Uterus (tissue), 4 donors: ENCODE data around the gene GLRA3. TPM values are rescaled to one million over a fixed set of nuclear protein-coding genes. Genes with fewer than 3 reads are reported as not detected.
A peak's percentile ranks its signal among the peaks of the same experiment; 100 is the strongest.

ENCODE experiments used
- DNase-seq, 2 donors: peaks; one replicate each; pipeline ENCODE4 v3.0.0-alpha.2; 2019 to 2020
- H3K27ac ChIP-seq, 2 donors: fragments of 200-600 bp; sonication (generic); 1 replicate in 1 of 2; 2 replicates in 1 of 2; pipeline ENCODE4 v1.5.1; 2016 to 2018
- H3K27me3 ChIP-seq, 2 donors: fragments of 200-600 bp; sonication (generic); one replicate each; pipeline ENCODE4 v1.5.1; 2018 to 2019; ENCODE audit warnings: control low read depth in 1 of 2
- H3K36me3 ChIP-seq, 2 donors: fragments of 200-600 bp; sonication (generic); one replicate each; pipeline ENCODE4 v1.5.1; 2019; ENCODE audit warnings: control low read depth in 1 of 2
- H3K4me1 ChIP-seq, 2 donors: fragments of 200-600 bp; sonication (generic); one replicate each; pipeline ENCODE4 v1.5.1; 2018 to 2019; ENCODE audit warnings: control low read depth in 1 of 2
- H3K4me3 ChIP-seq, 2 donors: fragments of 200-600 bp; sonication (generic); 1 replicate in 1 of 2; 2 replicates in 1 of 2; pipeline ENCODE4 v1.5.1; 2018 to 2019; ENCODE audit warnings: mild to moderate bottlenecking in 1 of 2
- H3K9me3 ChIP-seq, 2 donors: fragments of 200-600 bp; sonication (generic); one replicate each; pipeline ENCODE4 v1.5.1; 2019; ENCODE audit warnings: control low read depth in 1 of 2
- POLR2A ChIP-seq, 2 donors: fragments of 450-650 bp; IDR thresholded peaks; one replicate each; pipeline ENCODE4 v1.6.1; 2016; ENCODE audit warnings: antibody characterized with exemption in 2 of 2, mild to moderate bottlenecking in 1 of 2, moderate library complexity in 1 of 2
- intact Hi-C: fragments of 100-400 bp; cut with DNase I; formaldehyde crosslinking; loops from one replicate; pipeline ENCODE4 v1.15.1; 2023; ENCODE audit warnings: low total_unique reads
- total RNA-seq, 4 donors: library from RNA; depleted of rRNA in 3 of 4; stranded (reverse); fragments of >200 nt in 3 of 4; gene quantifications; one replicate each; pipeline versions ENCODE4 v1.1.0 to v1.2.4, GENCODE V29; 2014 to 2023
- TF ChIP-seq, protein P1 (sequence below), 4 experiments: fragments of 200-600 bp in 2 of 4; fragments of 450-650 bp in 2 of 4; sonication (generic) in 2 of 4; IDR thresholded peaks; one replicate each; pipeline ENCODE4 v1.5.1; 2016 to 2019; ENCODE audit warnings: antibody characterized with exemption in 4 of 4, mild to moderate bottlenecking in 2 of 4, moderate library complexity in 1 of 4
- donor health status: DM: yes; HTN: yes; CAD: no.

Gene GLRA3
- total RNA-seq, 4 donors from 2014 or later: 0.09 to 0.41 TPM; not detected in 2

DNA sequence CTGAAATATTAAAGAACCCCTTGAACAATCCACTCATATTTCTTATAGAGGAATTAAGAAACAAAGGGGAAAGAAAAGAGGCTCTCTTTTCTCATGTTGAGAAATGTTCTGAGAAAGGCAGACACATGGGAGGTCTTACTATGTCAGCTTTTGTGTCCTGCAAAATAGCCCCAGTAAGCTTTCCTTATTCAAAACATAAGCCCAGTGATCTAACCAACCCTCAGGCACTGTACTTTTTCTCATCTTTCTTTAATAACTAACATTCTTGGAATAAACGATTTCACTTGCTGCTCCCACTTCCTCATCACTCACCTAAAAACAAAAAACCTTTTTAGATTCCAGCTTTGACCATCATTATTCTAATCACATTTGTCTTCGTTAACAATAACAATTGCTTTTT lies 115.9 kb downstream of the GLRA3 start:
- Histone ChIP-seq H3K4me1 (no peaks in the 10 kb centered on the region), H3K27ac (peak overlapping the region in 1 of 2 donors; percentile 46), H3K36me3 (no peaks in the 10 kb centered on the region), H3K9me3 (no peaks in the 10 kb centered on the region), H3K4me3 (no peak overlapping the region), H3K27me3 (no peaks in the 10 kb centered on the region)
- TF ChIP-seq, protein P1, sequence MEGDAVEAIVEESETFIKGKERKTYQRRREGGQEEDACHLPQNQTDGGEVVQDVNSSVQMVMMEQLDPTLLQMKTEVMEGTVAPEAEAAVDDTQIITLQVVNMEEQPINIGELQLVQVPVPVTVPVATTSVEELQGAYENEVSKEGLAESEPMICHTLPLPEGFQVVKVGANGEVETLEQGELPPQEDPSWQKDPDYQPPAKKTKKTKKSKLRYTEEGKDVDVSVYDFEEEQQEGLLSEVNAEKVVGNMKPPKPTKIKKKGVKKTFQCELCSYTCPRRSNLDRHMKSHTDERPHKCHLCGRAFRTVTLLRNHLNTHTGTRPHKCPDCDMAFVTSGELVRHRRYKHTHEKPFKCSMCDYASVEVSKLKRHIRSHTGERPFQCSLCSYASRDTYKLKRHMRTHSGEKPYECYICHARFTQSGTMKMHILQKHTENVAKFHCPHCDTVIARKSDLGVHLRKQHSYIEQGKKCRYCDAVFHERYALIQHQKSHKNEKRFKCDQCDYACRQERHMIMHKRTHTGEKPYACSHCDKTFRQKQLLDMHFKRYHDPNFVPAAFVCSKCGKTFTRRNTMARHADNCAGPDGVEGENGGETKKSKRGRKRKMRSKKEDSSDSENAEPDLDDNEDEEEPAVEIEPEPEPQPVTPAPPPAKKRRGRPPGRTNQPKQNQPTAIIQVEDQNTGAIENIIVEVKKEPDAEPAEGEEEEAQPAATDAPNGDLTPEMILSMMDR (IDR thresholded peaks at IDR 0.05): no peak
- TF ChIP-seq POLR2A (IDR thresholded peaks at IDR 0.05): no peak
- intact Hi-C loops: no loop called here
- no peak for DNase-seq

DNA sequence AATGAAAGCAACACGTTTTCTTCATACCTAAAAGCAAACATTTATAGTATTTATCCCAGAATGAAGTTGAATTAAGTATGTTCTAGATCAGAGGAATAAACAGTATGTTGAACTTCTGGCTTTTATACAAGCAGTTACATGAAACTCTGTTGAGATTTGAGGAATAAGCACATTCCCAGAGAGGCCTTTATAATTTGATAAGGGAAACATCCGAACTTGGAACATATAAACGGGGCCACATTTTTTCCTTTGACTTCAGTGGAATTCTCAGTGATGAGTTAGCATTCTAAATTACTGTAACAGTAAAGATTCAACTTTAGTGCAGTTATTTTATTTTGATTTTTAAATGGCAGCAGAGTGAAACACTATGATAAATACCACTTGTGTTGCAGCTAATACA lies 119.5 kb downstream of the GLRA3 start:
- Histone ChIP-seq H3K4me1 (peaks cover 0 to 4% of the 10 kb centered on the region in 2 donors), H3K9me3 (no peaks in the 10 kb centered on the region), H3K27ac (no peak overlapping the region), H3K4me3 (no peak overlapping the region), H3K27me3 (no peaks in the 10 kb centered on the region), H3K36me3 (no peaks in the 10 kb centered on the region)
- TF ChIP-seq, protein P1 (IDR thresholded peaks at IDR 0.05): no peak
- TF ChIP-seq POLR2A (IDR thresholded peaks at IDR 0.05): no peak
- DNase-seq: no peak
- intact Hi-C loops: no loop called here

DNA sequence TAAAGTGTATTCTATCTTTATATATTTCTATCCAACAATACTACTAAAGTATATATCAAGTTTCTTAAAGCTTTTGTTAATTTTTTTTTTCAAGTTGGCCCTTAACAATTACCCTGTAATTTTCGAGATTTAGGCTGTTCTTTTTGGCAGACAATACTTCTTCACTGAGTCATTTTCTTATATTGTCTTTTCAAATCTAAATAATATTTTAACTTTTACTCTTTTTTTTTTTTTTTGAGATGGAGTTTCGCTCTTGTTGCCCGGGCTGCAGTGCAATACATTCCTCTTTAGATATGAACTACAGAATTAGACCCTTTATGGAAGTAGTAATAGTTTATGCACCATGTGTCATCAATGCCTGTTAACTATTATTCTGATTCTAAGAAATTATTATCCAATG lies 120.7 kb downstream of the GLRA3 start:
- intact Hi-C loops: no loop called here
- no peak overlapping the region for H3K27ac ChIP-seq
- H3K9me3 ChIP-seq: no peaks in the 10 kb centered on the region
- H3K4me1 ChIP-seq: peaks cover 0 to 4% of the 10 kb centered on the region in 2 donors
- H3K4me3 ChIP-seq: no peak overlapping the region
- TF ChIP-seq, protein P1 (IDR thresholded peaks at IDR 0.05): no peak
- TF ChIP-seq POLR2A (IDR thresholded peaks at IDR 0.05): no peak
- DNase-seq: no peak
- H3K27me3 ChIP-seq: no peaks in the 10 kb centered on the region
- no peaks in the 10 kb centered on the region for H3K36me3 ChIP-seq

DNA sequence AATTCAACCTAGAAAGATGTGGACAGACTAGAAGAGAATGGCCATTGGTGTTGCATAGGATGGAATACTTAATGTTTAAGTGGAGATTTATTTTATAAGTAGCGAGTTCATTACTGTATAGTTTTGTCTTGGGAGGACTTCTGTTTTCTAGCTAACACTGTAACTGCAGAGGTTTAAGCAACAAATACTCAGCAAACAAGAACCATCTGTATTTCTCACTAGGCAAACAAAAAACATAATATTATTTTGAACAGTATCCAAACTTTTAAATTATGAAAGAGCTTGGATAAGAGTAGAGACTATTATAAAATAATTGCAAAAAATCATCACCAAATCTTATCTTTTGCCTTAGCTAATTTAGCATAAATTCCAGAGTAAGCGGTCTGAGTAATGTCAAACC lies 121.1 kb downstream of the GLRA3 start:
- H3K4me3 ChIP-seq: no peak overlapping the region
- peak overlapping the region in 1 of 2 donors; percentile 10 for H3K27ac ChIP-seq
- no peak for DNase-seq
- no peaks in the 10 kb centered on the region for H3K27me3 ChIP-seq
- TF ChIP-seq, protein P1 (IDR thresholded peaks at IDR 0.05): no peak
- TF ChIP-seq POLR2A (IDR thresholded peaks at IDR 0.05): no peak
- no peaks in the 10 kb centered on the region for H3K9me3 ChIP-seq
- H3K36me3 ChIP-seq: no peaks in the 10 kb centered on the region
- H3K4me1 ChIP-seq: peaks cover 0 to 4% of the 10 kb centered on the region in 2 donors
- intact Hi-C loops: no loop called here

DNA sequence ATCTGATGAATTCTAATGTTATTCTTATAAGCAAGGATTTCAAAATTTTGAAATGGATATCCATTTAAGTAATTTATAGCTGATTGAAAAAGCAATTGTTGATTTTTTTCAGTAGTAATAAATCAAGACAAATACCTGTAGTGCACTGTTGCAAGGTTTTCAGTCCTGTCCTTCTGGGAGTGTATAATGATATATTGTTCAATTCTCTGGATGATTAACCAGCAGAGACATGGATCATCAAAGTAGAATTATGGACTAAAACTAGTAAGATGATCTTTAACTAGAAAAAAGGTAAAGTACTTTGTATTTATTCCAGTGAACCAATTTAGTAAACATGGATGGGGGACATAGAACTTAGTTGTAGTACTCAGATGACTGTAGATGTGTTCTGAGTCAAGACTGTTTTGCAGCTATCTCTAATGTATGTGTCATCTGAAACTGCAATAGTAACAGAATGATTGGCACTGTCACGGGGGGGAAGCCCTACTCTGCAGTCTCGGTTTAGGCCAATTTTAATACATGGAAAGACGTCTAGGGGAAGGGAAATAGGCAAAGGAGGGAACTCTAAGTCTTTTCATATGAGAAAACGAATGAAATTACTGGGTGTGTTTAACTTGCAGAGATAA lies 121.9 kb downstream of the GLRA3 start:
- H3K36me3 ChIP-seq: no peaks in the 10 kb centered on the region

More for the DNA sequence above, 121.9 kb downstream of the GLRA3 start:
- no peaks in the 10 kb centered on the region for H3K27me3 ChIP-seq
- H3K9me3 ChIP-seq: no peaks in the 10 kb centered on the region
- TF ChIP-seq, protein P1 (IDR thresholded peaks at IDR 0.05): no peak
- no peak for TF ChIP-seq POLR2A (IDR thresholded peaks at IDR 0.05)
- peak overlapping the region in 1 of 2 donors; percentile 10 for H3K27ac ChIP-seq
- no peak for DNase-seq
- H3K4me3 ChIP-seq: no peak overlapping the region
- intact Hi-C loops: no loop called here
- peaks cover 0 to 4% of the 10 kb centered on the region in 2 donors for H3K4me1 ChIP-seq
